ENCODE data around the gene BRSK1. TPM values are rescaled to one million over a fixed set of nuclear protein-coding genes. Genes with fewer than 3 reads are reported as not detected.

Gene BRSK1
- total and polyA plus RNA-seq, 2 of the 13 experiments (the other 11 are each of a cell fraction or from before 2014, with no cell fraction given): 0.18 to 1.2 TPM

- no peak for TF ChIP-seq ASH2L (IDR thresholded peaks at IDR 0.05; ENCODE audit: insufficient read length, low read depth, low read length)
- TF ChIP-seq ZNF800 (CRISPR knock-in tag; IDR thresholded peaks at IDR 0.05): no peak
- no peak for TF ChIP-seq CHD4 (IDR thresholded peaks at IDR 0.05; ENCODE audit: borderline replicate concordance, low read length)
- no peak for TF ChIP-seq ARID3A (IDR thresholded peaks at IDR 0.05; ENCODE audit: low read depth, low read length)
- no peak for TF ChIP-seq MIER2 (CRISPR knock-in tag; IDR thresholded peaks at IDR 0.05)
- TF ChIP-seq ZBTB34 (CRISPR knock-in tag; IDR thresholded peaks at IDR 0.05): no peak
- no peak for TF ChIP-seq REPIN1 (CRISPR knock-in tag; IDR thresholded peaks at IDR 0.05; ENCODE audit: borderline replicate concordance, low read depth)
- intact Hi-C loops (cut with micrococcal nuclease; ENCODE audit: unreplicated experiment) (no loop called here), in situ Hi-C loops (cut with HindIII; ENCODE audit: extremely low pct_ligation_motif_present, low pct_unique_long_range_greater_than_20kb) (no loop called here)
- Histone ChIP-seq H3K27me3 (ENCODE audit: control insufficient read depth in 1 of 2, insufficient read depth in 2 of 2, low read length in 2 of 2) (peaks cover 0 to 28% of the 10 kb centered on the region in 2 experiments; a peak in 4 of 5 replicates), H3K9me3 (ENCODE audit: low read length) (no peaks in the 10 kb centered on the region), H3K4me3 (replicated peaks in 1 of 3; ENCODE audit: insufficient read depth in 1 of 3, low read depth in 2 of 3, low read length in 3 of 3) (no peak overlapping the region), H3K4me2 (ENCODE audit: low read depth, low read length) (no peak overlapping the region), H4K20me1 (ENCODE audit: insufficient read depth, low read length) (no peaks in the 10 kb centered on the region), H3K79me2 (ENCODE audit: insufficient read depth, low read length) (peaks cover 2% of the 10 kb centered on the region), H3K9ac (ENCODE audit: insufficient read depth, low read depth, low read length) (no peak overlapping the region), H2AFZ (ENCODE audit: low read length) (no peak overlapping the region), H3K27ac (ENCODE audit: extremely low read length, insufficient read depth, low read length) (no peak overlapping the region), H3K36me3 (replicated peaks in 1 of 2; ENCODE audit: control insufficient read depth in 1 of 2, insufficient read depth in 2 of 2, low read length in 2 of 2) (no peaks in the 10 kb centered on the region), H3K4me1 (ENCODE audit: insufficient read depth, low read length) (peaks cover 40% of the 10 kb centered on the region)
- DNase-seq (ENCODE audit: low spot score): no peak
- ChIA-PET CTCF (ENCODE audit: low intra/inter-chr PET ratio, low total read pairs) (no interaction called here), POLR2A (no interaction called here)
- ATAC-seq: no peak
- no peak for FAIRE-seq
- whole genome bisulfite sequencing (ENCODE audit: low lambda C conversion rate): 17% methylated on average over 8 of the region's 16 CpGs
- BruUV-seq (replicated peaks): no TSS peak
Observed at GRCh38 chr19:55284405-55285058, 735 bp downstream of the BRSK1 start.
